Fibroblast of skin of right biceps (primary cell): Measurements from ENCODE around the gene COL9A3.

Experiments used
- DNase-seq: peaks from one replicate; pipeline ENCODE4 v3.0.0-alpha.2; 2013

COL9A3 gene

DNA sequence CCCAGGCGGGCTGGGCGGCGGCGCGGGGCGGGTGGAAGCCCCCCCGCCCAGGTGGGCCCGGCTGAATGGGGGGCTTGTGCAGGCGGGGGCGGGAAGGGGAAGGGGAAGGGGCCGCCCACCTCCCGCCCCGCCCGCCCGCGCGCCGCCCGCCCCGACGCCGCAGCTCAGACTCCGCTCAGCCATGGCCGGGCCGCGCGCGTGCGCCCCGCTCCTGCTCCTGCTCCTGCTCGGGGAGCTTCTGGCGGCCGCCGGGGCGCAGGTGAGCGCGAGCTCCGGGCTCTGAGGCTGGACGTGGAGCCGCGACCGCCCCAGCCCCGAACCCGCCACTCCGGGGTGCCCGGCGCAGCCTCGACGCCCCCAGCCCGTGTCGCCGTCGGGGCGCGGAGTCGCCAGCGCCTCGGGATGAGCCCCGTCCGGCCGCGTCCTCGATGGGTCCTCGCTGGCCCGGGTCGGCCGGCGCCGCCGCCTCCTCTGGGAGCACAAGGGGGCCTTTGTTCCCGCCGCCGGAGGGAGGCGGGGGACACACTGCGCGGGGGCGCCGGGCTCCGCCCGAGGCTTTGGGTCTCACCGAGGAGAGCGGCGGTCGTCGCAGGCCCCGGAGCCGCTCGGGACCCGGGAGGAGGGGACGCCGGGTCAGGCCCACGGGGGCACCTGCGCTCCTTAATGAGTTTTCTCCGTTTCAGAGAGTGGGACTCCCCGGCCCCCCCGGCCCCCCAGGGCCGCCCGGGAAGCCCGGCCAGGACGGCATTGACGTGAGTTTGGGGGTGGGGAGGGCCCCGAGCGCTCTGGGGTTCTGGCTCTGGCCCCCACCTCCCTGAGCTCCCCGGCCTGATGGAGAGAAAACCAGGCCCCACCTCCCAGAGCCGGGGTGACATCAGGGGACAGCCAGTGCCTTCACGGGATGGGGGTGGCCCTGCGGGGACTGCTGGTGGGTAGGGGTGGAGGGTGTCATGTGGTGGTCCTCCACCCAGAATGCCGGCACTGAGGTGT is at the start of gene COL9A3:
Gene COL9A3 (plus strand): TSS at position 167 of the 990 bp plus-strand sequence. CDS start 15 bp downstream, at position 182.
- no peak for DNase-seq

GRCh38 chr20:62768234-62768546 is 48.7 kb upstream of the COL9A3 start:
- no peak for DNase-seq

DNA sequence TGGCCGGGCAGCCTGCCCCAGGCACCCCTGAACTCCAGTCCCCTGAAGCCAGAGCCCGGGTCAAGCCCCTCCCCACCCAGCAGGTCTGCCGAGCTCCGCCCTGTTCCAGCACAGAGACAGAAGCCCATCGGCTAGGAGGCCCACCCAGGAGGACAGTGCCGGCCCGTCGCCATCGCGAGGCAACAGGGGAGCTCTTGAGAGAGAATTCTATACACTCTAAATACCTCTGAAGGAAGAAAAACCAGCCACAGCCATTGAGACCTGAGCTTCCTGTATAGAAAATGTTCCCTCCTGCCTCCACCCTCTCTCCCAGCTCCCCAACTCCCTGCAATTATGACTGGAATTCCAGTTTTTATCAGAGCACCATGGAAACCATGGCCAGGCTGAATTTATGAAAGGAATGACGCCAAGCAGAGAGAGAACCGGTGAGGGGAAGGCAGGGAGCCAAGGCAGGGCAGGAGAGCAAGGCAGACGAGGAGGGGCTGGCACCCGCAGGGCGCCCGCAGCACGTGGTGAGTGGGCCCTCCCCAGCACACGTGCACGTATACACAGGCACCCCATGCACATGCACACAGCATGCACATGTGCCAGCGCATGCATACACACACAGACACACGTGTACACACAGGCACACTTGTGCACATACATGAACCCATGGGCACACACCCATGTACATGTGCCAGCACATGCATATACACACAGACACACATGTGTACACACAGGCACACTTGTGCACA is 48.1 kb upstream of the COL9A3 start:
- peak; percentile 45 for DNase-seq

- no peak for DNase-seq
These were observed 47.3 kb upstream of the COL9A3 start for GRCh38 chr20:62769346-62770071.

GRCh38 chr20:62770111-62770910 is 46.5 kb upstream of the COL9A3 start:
- no peak for DNase-seq

- no peak for DNase-seq
These were observed 45.9 kb upstream of the COL9A3 start for GRCh38 chr20:62770916-62771315.

DNA sequence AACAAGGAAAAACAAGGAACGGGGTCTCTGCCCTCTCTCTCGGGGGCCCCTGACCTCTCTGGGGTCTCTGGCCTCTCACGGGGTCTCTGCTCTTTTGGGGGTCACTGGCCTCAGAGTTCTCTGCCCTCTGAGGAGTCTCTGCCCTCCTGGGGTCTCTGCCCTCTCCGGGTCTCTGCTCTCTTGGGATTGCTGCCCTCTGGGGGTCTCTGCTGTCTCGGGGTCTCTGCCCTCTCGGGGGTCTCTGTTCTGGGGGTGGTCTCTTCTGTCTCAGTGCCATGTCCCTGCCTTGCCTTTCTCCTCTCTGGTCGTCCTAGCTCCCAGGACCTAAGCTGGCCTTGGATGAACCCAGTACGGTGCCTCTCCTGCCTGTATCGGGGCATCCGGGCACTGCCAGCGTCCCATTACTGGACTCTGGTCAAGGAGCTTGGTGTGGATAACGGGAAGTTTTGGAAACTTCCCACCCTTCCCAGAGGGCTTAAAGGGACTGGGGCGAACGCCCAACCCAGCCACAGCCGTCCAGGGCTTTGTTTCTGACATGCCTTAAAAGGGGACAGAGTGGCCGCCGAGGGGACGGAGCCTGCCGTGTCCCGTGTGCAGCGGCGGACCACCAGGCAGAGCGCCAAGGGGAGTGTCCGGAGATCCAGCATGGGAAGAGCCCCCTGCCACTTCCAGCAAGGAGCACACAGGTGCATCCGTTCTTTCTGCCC is 45.3 kb upstream of the COL9A3 start:
- DNase-seq = no peak

DNA sequence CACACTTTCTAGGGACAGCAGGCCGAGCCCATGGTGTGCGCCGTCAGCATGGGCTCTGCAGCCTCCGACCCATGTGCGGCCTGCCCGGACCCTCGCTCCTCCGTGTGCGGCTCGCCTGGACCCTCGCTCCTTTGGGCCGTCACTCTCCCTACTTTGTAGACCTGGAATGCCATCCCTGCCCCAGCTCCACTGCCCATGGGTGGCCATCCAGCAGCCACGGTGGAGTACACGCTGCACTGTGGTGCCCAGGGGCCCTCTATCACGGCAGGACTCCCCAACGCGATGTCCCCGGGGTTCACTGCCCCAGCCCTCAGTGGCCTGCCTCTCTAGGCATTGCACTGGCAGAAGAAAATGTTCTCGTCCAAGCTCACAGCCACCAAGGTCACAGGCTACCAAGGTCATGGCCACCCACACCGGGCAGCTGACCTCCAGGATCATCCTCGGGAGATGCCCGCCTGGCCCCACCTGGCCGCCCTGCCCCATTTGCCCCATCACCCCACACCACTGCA is 44.7 kb upstream of the COL9A3 start:
- DNase-seq = no peak

- DNase-seq = no peak
These were observed 44.2 kb upstream of the COL9A3 start for GRCh38 chr20:62772619-62772989.

DNA sequence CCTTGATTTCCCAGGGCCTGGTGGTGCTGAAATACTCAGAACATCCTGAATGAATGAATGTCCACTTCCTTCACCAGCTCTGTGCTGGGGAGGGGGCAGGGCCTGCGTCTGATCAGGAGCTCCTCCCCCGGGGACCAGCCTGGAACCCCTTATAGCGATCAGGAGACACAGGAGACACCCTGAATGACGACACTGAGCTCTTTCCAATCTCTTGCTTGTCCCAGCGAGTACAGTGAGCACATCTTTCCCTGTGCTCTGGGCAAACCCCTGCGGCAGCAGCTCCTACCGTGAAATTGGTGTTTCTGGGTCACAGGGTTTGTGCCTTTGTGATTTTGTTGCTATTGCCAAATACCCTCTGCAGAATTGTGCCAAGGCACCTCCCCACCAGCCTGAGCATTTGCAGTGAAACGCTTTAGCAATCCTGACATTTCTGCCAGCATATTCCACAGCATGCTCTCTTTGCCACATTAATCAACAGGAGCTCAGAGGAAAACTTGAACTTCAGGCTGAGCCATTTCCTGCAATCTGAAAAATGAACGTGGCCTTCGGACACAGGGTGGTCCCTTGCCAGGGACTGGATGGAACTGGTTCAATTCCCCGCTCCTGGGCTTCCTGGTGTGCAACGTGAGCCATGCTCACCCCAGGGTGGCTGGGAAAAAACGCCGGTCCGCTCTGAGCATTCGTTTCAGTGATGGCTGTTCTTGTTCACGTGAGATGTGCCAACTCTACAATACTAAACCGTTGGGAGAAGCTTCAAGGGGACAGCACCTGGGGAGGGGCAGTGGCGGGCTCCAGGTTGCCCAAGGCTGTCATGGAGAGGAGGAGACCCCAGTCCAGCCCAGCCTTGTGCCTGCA is 43.6 kb upstream of the COL9A3 start:
- DNase-seq = no peak

DNA sequence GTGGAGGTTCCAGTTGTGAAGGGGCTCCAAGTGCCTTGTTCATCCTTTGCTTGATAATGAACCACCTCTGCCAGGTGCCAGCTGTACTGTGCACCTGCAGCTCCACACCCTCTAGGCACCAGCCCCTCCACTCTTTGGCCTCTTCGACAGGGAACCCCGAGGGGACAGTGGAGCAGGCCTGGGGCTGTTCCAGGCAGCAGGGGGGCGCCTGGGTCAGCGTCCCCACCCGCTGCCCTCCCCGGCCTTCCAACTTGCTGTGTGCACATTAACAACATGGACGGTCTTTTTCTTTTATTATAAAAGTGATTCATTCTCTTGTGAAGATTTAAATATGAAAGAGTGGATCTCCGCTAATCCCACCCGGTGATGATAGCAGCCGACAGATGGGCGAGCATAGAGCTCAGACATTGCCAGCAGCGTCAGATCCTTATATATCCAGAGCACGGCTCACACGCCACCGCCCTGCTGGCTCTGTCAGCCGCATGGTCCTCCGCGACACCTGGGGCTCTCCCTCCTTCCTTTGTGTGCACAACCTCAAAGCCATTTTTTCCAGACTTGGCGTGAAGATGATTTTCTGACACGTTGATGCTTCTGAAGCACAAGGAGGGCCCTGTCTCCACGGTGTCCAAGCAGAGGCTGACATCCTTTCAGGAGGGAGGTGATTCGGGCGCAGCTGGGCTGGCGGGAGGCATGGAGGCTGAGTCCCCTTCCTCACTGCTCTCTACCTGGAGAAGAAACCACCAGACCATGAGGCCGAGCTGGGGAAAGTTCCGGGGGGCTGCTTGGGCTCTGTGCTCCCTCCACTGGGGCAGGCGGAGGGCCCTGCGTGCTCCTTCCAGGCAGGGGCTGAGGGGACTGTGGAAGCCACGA is 42.8 kb upstream of the COL9A3 start:
- no peak for DNase-seq

- no peak for DNase-seq
These were observed 42.1 kb upstream of the COL9A3 start for GRCh38 chr20:62774762-62775161.

DNA sequence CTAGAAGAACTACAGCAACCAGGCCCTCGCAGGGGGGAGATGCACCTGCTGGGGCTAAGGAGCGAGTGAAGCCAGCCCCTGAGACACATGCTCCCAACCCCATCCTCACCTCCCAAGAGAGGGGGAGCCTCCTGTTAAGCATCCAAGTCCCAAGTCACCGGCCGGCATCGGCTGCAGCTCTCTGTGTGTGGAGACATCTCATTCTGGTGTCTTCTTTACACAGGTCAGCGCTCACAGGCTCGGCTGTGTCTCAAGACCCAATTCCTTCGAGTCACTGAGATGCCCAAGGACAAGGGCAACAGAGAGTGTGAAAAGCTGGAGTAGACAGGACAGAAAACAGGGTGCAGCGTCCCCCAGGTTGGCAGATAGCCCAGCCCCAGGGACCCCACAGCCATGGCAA is 41.6 kb upstream of the COL9A3 start:
- DNase-seq = no peak

- DNase-seq = no peak
These were observed 40.7 kb upstream of the COL9A3 start for GRCh38 chr20:62776035-62776691.

DNA sequence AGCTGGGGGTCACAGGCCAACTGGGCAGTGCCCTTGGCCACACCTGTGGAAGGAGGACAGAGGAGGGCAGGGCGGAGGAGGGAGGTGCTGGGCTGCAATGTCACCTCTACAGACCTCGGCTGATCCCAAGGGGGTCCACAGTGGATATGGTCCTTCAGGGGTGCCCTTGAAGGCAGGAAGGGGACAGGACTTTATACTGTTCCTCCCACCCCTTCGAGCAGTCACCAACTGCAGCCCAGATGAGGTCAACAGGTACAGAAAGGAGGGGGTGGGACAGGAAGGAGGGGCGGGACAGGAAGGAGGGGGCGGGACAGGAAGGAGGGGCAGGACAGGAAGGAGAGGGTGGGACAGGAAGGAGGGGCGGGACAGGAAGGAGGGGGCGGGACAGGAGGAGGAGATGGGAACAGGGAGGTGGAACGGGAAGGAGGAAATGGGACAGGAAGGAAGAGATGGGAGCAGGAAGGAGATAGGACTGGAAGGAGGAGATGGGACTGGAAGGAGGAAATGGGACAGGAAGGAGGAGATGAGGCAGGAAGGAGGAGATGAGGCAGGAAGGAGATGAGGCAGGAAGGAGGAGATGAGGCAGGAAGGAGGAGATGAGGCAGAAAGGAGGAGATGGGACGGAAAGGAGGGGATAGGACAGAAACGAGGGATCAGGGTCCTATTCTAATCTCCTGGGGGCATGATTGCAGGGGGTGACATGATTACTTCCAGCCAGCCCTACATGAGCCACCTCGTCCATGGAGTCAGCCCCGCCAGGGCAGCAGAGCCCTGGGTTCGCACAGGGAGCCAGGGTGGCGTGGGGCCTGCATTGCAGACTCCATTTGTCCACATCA is 39.9 kb upstream of the COL9A3 start:
- DNase-seq = peak; percentile 17

GRCh38 chr20:62777528-62777830 is 39.4 kb upstream of the COL9A3 start:
- DNase-seq = no peak

GRCh38 chr20:62778058-62778457 is 38.8 kb upstream of the COL9A3 start:
- no peak for DNase-seq
